ENCODE data around the gene ADGRG6.

DNA sequence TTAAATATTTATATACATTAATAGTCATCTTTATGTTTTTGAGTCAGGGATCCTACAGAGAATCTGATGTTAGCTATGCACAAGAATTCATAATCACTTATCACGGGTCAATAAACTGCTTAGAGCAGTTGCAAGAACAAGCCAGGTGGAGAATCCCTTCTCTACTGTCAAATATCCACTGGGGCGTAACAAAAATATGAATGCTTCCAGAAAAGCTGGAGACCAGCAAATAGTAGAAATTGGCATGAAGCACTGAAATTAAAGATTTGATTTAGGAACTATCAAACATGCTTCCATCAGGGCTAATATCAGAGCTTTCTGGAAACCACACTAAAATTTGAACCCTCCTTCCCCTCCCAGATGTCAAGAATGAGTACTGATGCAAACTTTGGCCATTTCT is 37.3 kb downstream of the ADGRG6 start:
- TF ChIP-seq, protein P1, sequence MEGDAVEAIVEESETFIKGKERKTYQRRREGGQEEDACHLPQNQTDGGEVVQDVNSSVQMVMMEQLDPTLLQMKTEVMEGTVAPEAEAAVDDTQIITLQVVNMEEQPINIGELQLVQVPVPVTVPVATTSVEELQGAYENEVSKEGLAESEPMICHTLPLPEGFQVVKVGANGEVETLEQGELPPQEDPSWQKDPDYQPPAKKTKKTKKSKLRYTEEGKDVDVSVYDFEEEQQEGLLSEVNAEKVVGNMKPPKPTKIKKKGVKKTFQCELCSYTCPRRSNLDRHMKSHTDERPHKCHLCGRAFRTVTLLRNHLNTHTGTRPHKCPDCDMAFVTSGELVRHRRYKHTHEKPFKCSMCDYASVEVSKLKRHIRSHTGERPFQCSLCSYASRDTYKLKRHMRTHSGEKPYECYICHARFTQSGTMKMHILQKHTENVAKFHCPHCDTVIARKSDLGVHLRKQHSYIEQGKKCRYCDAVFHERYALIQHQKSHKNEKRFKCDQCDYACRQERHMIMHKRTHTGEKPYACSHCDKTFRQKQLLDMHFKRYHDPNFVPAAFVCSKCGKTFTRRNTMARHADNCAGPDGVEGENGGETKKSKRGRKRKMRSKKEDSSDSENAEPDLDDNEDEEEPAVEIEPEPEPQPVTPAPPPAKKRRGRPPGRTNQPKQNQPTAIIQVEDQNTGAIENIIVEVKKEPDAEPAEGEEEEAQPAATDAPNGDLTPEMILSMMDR (tag by site-specific recombination; IDR thresholded peaks at IDR 0.05), result no peak
- TF ChIP-seq ZNF2 (tag by site-specific recombination; IDR thresholded peaks at IDR 0.05) (no peak), ZNF544 (tag by site-specific recombination; IDR thresholded peaks at IDR 0.05) (no peak), GLI4 (tag by site-specific recombination; IDR thresholded peaks at IDR 0.05) (no peak), ZFP3 (tag by site-specific recombination; IDR thresholded peaks at IDR 0.05; ENCODE audit: low read depth) (no peak), ZBTB1 (tag by site-specific recombination; IDR thresholded peaks at IDR 0.05) (no peak)
- TF ChIP-seq, protein P2, sequence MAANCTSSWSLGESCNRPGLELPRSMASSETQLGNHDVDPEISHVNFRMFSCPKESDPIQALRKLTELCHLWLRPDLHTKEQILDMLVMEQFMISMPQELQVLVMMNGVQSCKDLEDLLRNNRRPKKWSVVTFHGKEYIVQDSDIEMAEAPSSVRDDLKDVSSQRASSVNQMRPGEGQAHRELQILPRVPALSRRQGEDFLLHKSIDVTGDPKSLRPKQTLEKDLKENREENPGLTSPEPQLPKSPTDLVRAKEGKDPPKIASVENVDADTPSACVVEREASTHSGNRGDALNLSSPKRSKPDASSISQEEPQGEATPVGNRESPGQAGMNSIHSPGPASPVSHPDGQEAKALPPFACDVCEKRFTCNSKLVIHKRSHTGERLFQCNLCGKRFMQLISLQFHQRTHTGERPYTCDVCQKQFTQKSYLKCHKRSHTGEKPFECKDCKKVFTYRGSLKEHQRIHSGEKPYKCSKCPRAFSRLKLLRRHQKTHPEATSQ (tag by site-specific recombination; IDR thresholded peaks at IDR 0.05), result no peak
